Neural cell (in vitro differentiated cells): ENCODE measurements around the gene RAD51B. TPM values are rescaled to one million over a fixed set of nuclear protein-coding genes. Genes with fewer than 3 reads are reported as not detected.

ENCODE experiments used
- H2AFZ ChIP-seq: fragments of 200-600, 300-800 bp; sonication (generic), shearing (Covaris generic); 2 replicates; pipeline ENCODE4 v1.6.0; 2014; ENCODE audit warnings: low read depth, mild to moderate bottlenecking, antibody characterized with exemption, low read length, moderate library complexity
- H3F3A ChIP-seq: fragments of 200-600 bp; shearing (Covaris generic); 2 replicates; pipeline ENCODE4 v1.6.1; 2016; ENCODE audit warnings: mild to moderate bottlenecking, moderate library complexity, mixed read lengths, antibody characterized with exemption, low read length; ENCODE audit not compliant: insufficient read depth, poor library complexity, severe bottlenecking
- H3K27ac ChIP-seq: fragments of 200-600, 300-800 bp; sonication (generic), shearing (Covaris generic); 2 replicates; pipeline ENCODE4 v1.5.1; 2014; ENCODE audit warnings: mild to moderate bottlenecking, low read length, moderate library complexity
- H3K27me3 ChIP-seq: fragments of 300-800, 200-600 bp; sonication (generic), shearing (Covaris generic); 2 replicates; pipeline ENCODE4 v1.6.0; 2014; ENCODE audit warnings: mild to moderate bottlenecking, low read depth, low read length, moderate library complexity; ENCODE audit not compliant: insufficient read depth
- H3K36me3 ChIP-seq: fragments of 300-800, 200-600 bp; sonication (generic), shearing (Covaris generic); 2 replicates; pipeline ENCODE4 v1.5.1; 2014; ENCODE audit warnings: mild to moderate bottlenecking, antibody characterized with exemption, low read length, moderate library complexity; ENCODE audit not compliant: insufficient read depth
- H3K4me2 ChIP-seq: fragments of 300-800, 200-600 bp; sonication (generic), shearing (Covaris generic); 2 replicates; pipeline ENCODE4 v1.6.0; 2014; ENCODE audit warnings: mild to moderate bottlenecking, low read length
- H3K4me3 ChIP-seq: fragments of 300-800, 200-600 bp; sonication (generic), shearing (Covaris generic); 2 replicates; pipeline ENCODE4 v1.5.1; 2014; ENCODE audit warnings: mild to moderate bottlenecking, low read length, moderate library complexity
- H3K79me2 ChIP-seq: fragments of 200-600 bp; shearing (Covaris generic); replicated peaks from 2 replicates; pipeline ENCODE4 v1.6.0; 2014; ENCODE audit warnings: mild to moderate bottlenecking, low read length, moderate library complexity; ENCODE audit not compliant: insufficient read depth
- H3K9ac ChIP-seq: fragments of 300-800, 200-600 bp; sonication (generic), shearing (Covaris generic); 2 replicates; pipeline ENCODE4 v1.6.1; 2016; ENCODE audit warnings: mild to moderate bottlenecking, low read length, mixed read lengths
- H3K9me2 ChIP-seq: fragments of 200-600 bp; shearing (Covaris generic); 2 replicates; pipeline ENCODE4 v1.6.1; 2016; ENCODE audit warnings: mild to moderate bottlenecking, low read length, mixed read lengths; ENCODE audit not compliant: insufficient read depth
- H3K9me3 ChIP-seq: fragments of 200-600, 300-800 bp; sonication (generic), shearing (Covaris generic); 2 replicates; pipeline ENCODE4 v1.6.1; 2016; ENCODE audit warnings: mild to moderate bottlenecking, mixed run types, low read length, moderate library complexity, mixed read lengths
- H4K20me1 ChIP-seq: fragments of 200-600 bp; shearing (Covaris generic); 2 replicates; pipeline ENCODE4 v1.6.1; 2016; ENCODE audit warnings: mild to moderate bottlenecking, mixed run types; ENCODE audit not compliant: insufficient read depth
- CTCF ChIP-seq: fragments of 450-650 bp; IDR thresholded peaks from 2 replicates; pipeline ENCODE4 v1.5.1; 2014; ENCODE audit warnings: antibody characterized with exemption, mild to moderate bottlenecking, moderate library complexity; ENCODE audit not compliant: poor library complexity, severe bottlenecking
- EP300 ChIP-seq: fragments of 450-650 bp; conservative IDR thresholded peaks from 2 replicates; pipeline ENCODE4 v1.6.1; 2014; ENCODE audit warnings: antibody characterized with exemption, mild to moderate bottlenecking, moderate library complexity; ENCODE audit not compliant: poor library complexity, severe bottlenecking
- EZH2 ChIP-seq: fragments of 200-600, 300-800 bp; shearing (Covaris generic), sonication (generic); IDR thresholded peaks from 2 replicates; pipeline ENCODE4 v1.6.1; 2014; ENCODE audit warnings: antibody characterized with exemption, low read length, borderline replicate concordance, mild to moderate bottlenecking; ENCODE audit not compliant: insufficient read depth, poor library complexity, severe bottlenecking
- MXI1 ChIP-seq: fragments of 450-650 bp; conservative IDR thresholded peaks from 2 replicates; pipeline ENCODE4 v1.6.1; 2014; ENCODE audit warnings: antibody characterized with exemption, mild to moderate bottlenecking; ENCODE audit not compliant: poor library complexity, severe bottlenecking
- POLR2AphosphoS5 ChIP-seq: IDR thresholded peaks from 2 replicates; pipeline ENCODE4 v1.6.1; 2012
- RAD21 ChIP-seq: fragments of 450-650 bp; conservative IDR thresholded peaks from 2 replicates; pipeline ENCODE4 v1.6.1; 2014; ENCODE audit warnings: antibody characterized with exemption, mild to moderate bottlenecking, moderate library complexity
- SMC3 ChIP-seq: fragments of 450-650 bp; conservative IDR thresholded peaks from 2 replicates; pipeline ENCODE4 v1.6.1; 2014; ENCODE audit warnings: antibody characterized with exemption, mild to moderate bottlenecking, moderate library complexity; ENCODE audit not compliant: poor library complexity
- TAF1 ChIP-seq: IDR thresholded peaks from 2 replicates; pipeline ENCODE4 v1.6.1; 2012; ENCODE audit warnings: low read depth
- polyA plus RNA-seq: library from polyadenylated mRNA; depleted of rRNA; stranded (reverse); fragments of >200 nt; gene quantifications from 2 replicates; pipeline ENCODE4 v1.2.3, GENCODE V29; 2014
- TF ChIP-seq, protein P1 (sequence below): IDR thresholded peaks from 2 replicates; pipeline ENCODE4 v1.6.1; 2012; ENCODE audit warnings: borderline replicate concordance

RAD51B gene
- polyA plus RNA-seq, 1 donor from 2014 or later, result 3.1 TPM

DNA sequence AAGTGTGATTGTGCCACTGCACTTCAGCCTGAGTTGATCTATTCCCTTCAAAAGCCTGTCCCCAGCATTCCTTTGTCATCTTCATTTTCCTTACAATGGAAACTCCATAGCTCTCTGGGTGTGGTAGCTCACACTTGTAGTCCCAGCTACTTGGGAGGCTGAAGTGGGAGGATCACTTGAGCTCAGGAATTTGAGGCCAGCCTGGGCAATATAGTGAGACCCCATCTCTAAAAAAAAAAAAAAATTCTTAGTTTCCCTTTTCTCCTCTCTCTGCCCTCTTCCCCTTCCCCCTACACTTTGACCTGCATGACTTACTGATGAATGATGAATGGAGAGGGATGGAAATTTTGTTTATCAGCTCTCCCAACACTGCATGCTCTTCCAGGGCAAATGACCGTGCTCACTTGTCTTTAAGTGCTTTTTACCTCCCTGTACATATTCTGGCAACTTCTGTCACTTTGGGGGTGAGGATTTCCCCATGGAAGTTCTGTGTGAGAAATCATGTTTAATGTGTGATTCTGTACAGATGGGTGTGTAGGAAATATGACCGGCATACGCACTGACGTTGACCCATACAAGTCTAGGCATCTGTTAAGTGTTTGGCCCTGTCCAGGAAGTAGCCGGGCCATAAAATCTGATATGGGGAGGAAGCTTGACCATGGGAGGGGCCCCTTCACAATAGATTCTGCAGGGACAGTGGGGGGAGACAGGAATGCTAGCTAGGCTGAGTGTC lies 907.9 kb downstream of the RAD51B start:
- no peaks in the 10 kb centered on the region for H3F3A ChIP-seq
- H3K36me3 ChIP-seq, result no peaks in the 10 kb centered on the region
- no peaks in the 10 kb centered on the region for H3K27me3 ChIP-seq
- no peaks in the 10 kb centered on the region for H4K20me1 ChIP-seq
- H3K9me2 ChIP-seq, result no peaks in the 10 kb centered on the region
- no peak overlapping the region for H3K4me3 ChIP-seq
- no peaks in the 10 kb centered on the region for H3K9me3 ChIP-seq
- no peak overlapping the region for H2AFZ ChIP-seq
- H3K4me2 ChIP-seq, result no peak overlapping the region
- no peaks in the 10 kb centered on the region for H3K79me2 ChIP-seq
- H3K9ac ChIP-seq, result no peak overlapping the region
- TF ChIP-seq POLR2AphosphoS5, result no peak
- TF ChIP-seq TAF1, result no peak
- no peak for TF ChIP-seq SMC3
- TF ChIP-seq, protein P1, sequence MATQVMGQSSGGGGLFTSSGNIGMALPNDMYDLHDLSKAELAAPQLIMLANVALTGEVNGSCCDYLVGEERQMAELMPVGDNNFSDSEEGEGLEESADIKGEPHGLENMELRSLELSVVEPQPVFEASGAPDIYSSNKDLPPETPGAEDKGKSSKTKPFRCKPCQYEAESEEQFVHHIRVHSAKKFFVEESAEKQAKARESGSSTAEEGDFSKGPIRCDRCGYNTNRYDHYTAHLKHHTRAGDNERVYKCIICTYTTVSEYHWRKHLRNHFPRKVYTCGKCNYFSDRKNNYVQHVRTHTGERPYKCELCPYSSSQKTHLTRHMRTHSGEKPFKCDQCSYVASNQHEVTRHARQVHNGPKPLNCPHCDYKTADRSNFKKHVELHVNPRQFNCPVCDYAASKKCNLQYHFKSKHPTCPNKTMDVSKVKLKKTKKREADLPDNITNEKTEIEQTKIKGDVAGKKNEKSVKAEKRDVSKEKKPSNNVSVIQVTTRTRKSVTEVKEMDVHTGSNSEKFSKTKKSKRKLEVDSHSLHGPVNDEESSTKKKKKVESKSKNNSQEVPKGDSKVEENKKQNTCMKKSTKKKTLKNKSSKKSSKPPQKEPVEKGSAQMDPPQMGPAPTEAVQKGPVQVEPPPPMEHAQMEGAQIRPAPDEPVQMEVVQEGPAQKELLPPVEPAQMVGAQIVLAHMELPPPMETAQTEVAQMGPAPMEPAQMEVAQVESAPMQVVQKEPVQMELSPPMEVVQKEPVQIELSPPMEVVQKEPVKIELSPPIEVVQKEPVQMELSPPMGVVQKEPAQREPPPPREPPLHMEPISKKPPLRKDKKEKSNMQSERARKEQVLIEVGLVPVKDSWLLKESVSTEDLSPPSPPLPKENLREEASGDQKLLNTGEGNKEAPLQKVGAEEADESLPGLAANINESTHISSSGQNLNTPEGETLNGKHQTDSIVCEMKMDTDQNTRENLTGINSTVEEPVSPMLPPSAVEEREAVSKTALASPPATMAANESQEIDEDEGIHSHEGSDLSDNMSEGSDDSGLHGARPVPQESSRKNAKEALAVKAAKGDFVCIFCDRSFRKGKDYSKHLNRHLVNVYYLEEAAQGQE, result no peak
- TF ChIP-seq RAD21, result no peak
- no peak overlapping the region for H3K27ac ChIP-seq

- Histone ChIP-seq H3K27me3 (no peaks in the 10 kb centered on the region), H3K4me3 (no peak overlapping the region), H3K9me3 (no peaks in the 10 kb centered on the region), H4K20me1 (no peaks in the 10 kb centered on the region), H3K36me3 (no peaks in the 10 kb centered on the region), H3K9me2 (no peaks in the 10 kb centered on the region), H2AFZ (no peak overlapping the region), H3K27ac (no peak overlapping the region), H3K9ac (no peak overlapping the region), H3K79me2 (no peaks in the 10 kb centered on the region), H3K4me2 (no peak overlapping the region), H3F3A (no peaks in the 10 kb centered on the region)
- no peak for TF ChIP-seq POLR2AphosphoS5
- TF ChIP-seq TAF1, result no peak
- no peak for TF ChIP-seq EP300
- TF ChIP-seq, protein P1, result no peak
- no peak for TF ChIP-seq RAD21
- TF ChIP-seq CTCF, result no peak
- TF ChIP-seq SMC3, result no peak
- no peak for TF ChIP-seq MXI1
- no peak for TF ChIP-seq EZH2
Measured at GRCh38 chr14:68728342-68729106, 908.9 kb downstream of the RAD51B start.
